ENCODE measurements around the gene RBP2. TPM values are rescaled to one million over a fixed set of nuclear protein-coding genes. Genes with fewer than 3 reads are reported as not detected.

RBP2 gene
- total and polyA plus RNA-seq, 2 experiments from 2014 or later: 123 to 295 TPM

DNA sequence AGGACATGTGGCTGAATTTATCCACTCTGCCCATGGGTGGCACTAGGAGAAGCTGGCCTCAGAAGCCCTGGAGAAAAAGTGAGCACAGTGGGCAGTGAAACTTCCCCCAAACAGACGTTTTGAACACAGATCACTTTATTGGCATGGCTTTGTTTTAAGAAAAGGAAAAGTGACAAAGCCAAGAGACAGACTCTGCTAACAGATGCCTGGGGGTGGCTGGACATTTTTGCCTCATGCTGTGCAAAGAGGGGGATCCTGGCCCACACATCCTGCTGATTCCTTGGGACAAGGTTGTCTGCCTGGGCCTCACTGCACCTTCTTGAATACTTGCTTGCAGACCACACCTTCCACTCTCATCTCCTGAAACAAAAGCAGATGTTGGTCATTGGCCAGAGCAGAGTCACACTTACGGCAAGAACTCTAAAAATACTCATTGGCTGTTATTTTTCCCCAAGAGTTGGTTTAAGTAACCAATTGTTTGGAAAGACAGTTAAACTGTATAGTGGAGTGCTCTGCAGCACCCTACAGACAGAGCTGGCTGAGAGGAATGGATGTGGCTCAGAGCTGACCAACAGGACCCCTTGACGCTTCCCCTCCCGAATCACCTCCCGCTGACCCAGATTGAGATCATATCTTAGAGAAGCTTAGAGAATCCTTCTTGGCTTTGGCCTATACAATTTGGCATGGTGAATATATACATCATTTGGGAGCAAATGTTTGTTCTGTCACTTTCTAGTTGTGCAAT is 41.2 kb upstream of the RBP2 start:
- Histone ChIP-seq H3K36me3 (replicated peaks; ENCODE audit: insufficient read depth, low read depth) (no peaks in the 10 kb centered on the region), H3K79me2 (no peaks in the 10 kb centered on the region)

GRCh38 chr3:139514741-139515140 is 38.4 kb upstream of the RBP2 start:
- H4K20me1 ChIP-seq (ENCODE audit: insufficient read depth, poor library complexity, severe bottlenecking): no peaks in the 10 kb centered on the region
- H3K79me2 ChIP-seq: no peaks in the 10 kb centered on the region
- H3K27ac ChIP-seq: no peak overlapping the region
- no peak for TF ChIP-seq EZH2phosphoT487 (IDR thresholded peaks at IDR 0.05; ENCODE audit: low read depth, severe bottlenecking, unreplicated experiment)
- TF ChIP-seq EZH2 (IDR thresholded peaks at IDR 0.05; ENCODE audit: borderline replicate concordance): no peak
- no peak for TF ChIP-seq CTCF (IDR thresholded peaks at IDR 0.05; ENCODE audit: poor library complexity)
- H3K4me2 ChIP-seq: no peak overlapping the region
- no peak overlapping the region for H2AFZ ChIP-seq
- no peaks in the 10 kb centered on the region for H3K27me3 ChIP-seq
- H3K4me3 ChIP-seq: no peak overlapping the region
- WGBS (ENCODE audit: low lambda C conversion rate, missing lambda C conversion rate): 95% methylated on average over 4 of the region's 4 CpGs
- no peaks in the 10 kb centered on the region for H3K9me3 ChIP-seq (ENCODE audit: low read depth)
- no peaks in the 10 kb centered on the region for H3K9me2 ChIP-seq (replicated peaks; ENCODE audit: insufficient read depth)
- no peaks in the 10 kb centered on the region for H3K36me3 ChIP-seq (replicated peaks; ENCODE audit: insufficient read depth, low read depth)
- no peak for DNase-seq (ENCODE audit: low spot score)
- no peaks in the 10 kb centered on the region for H3K4me1 ChIP-seq (ENCODE audit: insufficient read depth)

More for the DNA sequence above, 41.2 kb upstream of the RBP2 start:
- no peak overlapping the region for H3K27ac ChIP-seq
- no peak for DNase-seq (ENCODE audit: low spot score)
- WGBS (ENCODE audit: low lambda C conversion rate, missing lambda C conversion rate): 88% methylated on average over 5 of the region's 5 CpGs
- no peaks in the 10 kb centered on the region for H3K9me3 ChIP-seq (ENCODE audit: low read depth)
- no peaks in the 10 kb centered on the region for H3K27me3 ChIP-seq
- TF ChIP-seq EZH2phosphoT487 (IDR thresholded peaks at IDR 0.05; ENCODE audit: low read depth, severe bottlenecking, unreplicated experiment) (no peak), CTCF (IDR thresholded peaks at IDR 0.05; ENCODE audit: poor library complexity) (no peak), EZH2 (IDR thresholded peaks at IDR 0.05; ENCODE audit: borderline replicate concordance) (no peak)
- no peak overlapping the region for H3K4me3 ChIP-seq
- H3K9me2 ChIP-seq (replicated peaks; ENCODE audit: insufficient read depth): no peaks in the 10 kb centered on the region
- H2AFZ ChIP-seq: no peak overlapping the region
- no peaks in the 10 kb centered on the region for H4K20me1 ChIP-seq (ENCODE audit: insufficient read depth, poor library complexity, severe bottlenecking)
- no peaks in the 10 kb centered on the region for H3K4me1 ChIP-seq (ENCODE audit: insufficient read depth)
- no peak overlapping the region for H3K4me2 ChIP-seq

DNA sequence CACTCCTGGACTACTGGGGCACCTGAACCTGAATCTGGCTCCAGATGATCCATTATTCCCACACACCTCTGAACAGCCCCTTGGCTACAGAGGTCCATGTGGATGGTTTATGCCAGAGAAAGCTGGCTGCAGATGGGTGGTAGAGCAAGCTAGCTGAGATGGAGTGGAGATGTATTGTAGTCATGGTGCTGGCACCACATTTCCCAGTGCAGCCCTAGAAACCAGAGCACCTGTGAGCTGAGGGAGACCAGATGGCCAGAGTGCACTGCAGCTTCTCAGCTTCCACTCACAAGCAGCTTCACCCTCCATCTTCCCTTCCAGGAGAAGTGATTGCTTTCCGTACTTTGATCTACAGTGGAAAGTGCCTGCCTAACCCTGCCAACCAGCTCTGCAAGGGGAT is 33.3 kb upstream of the RBP2 start:
- no peaks in the 10 kb centered on the region for H4K20me1 ChIP-seq (ENCODE audit: insufficient read depth, poor library complexity, severe bottlenecking)
- no peak for DNase-seq (ENCODE audit: low spot score)

GRCh38 chr3:139506766-139507165 is 30.4 kb upstream of the RBP2 start:
- no peaks in the 10 kb centered on the region for H3K36me3 ChIP-seq (replicated peaks; ENCODE audit: insufficient read depth, low read depth)
- TF ChIP-seq CTCF (IDR thresholded peaks at IDR 0.05; ENCODE audit: poor library complexity) (peak; percentile 15), EZH2phosphoT487 (IDR thresholded peaks at IDR 0.05; ENCODE audit: low read depth, severe bottlenecking, unreplicated experiment) (no peak)
- WGBS (ENCODE audit: low lambda C conversion rate, missing lambda C conversion rate): 32% methylated on average over 2 of the region's 2 CpGs

More for the DNA sequence above, 33.3 kb upstream of the RBP2 start:
- peaks cover 6% of the 10 kb centered on the region for H3K4me1 ChIP-seq (ENCODE audit: insufficient read depth)
- H2AFZ ChIP-seq: no peak overlapping the region
- no peaks in the 10 kb centered on the region for H3K36me3 ChIP-seq (replicated peaks; ENCODE audit: insufficient read depth, low read depth)
- no peak overlapping the region for H3K4me2 ChIP-seq
- WGBS (ENCODE audit: low lambda C conversion rate, missing lambda C conversion rate): 50% methylated on average over 1 of the region's 1 CpG
- H3K9me3 ChIP-seq (ENCODE audit: low read depth): no peaks in the 10 kb centered on the region
- H3K9me2 ChIP-seq (replicated peaks; ENCODE audit: insufficient read depth): no peaks in the 10 kb centered on the region
- no peak overlapping the region for H3K4me3 ChIP-seq
- TF ChIP-seq EZH2phosphoT487 (IDR thresholded peaks at IDR 0.05; ENCODE audit: low read depth, severe bottlenecking, unreplicated experiment) (no peak), EZH2 (IDR thresholded peaks at IDR 0.05; ENCODE audit: borderline replicate concordance) (no peak)
- no peak overlapping the region for H3K27ac ChIP-seq
- no peaks in the 10 kb centered on the region for H3K27me3 ChIP-seq
- no peaks in the 10 kb centered on the region for H3K79me2 ChIP-seq

More at GRCh38 chr3:139506766-139507165, 30.4 kb upstream of the RBP2 start:
- Histone ChIP-seq H3K27me3 (no peaks in the 10 kb centered on the region), H4K20me1 (ENCODE audit: insufficient read depth, poor library complexity, severe bottlenecking) (no peaks in the 10 kb centered on the region), H3K4me1 (ENCODE audit: insufficient read depth) (peaks cover 6% of the 10 kb centered on the region), H2AFZ (no peak overlapping the region), H3K4me3 (no peak overlapping the region), H3K4me2 (no peak overlapping the region), H3K9me2 (replicated peaks; ENCODE audit: insufficient read depth) (no peaks in the 10 kb centered on the region), H3K27ac (peak overlapping the region; percentile 79), H3K79me2 (no peaks in the 10 kb centered on the region), H3K9me3 (ENCODE audit: low read depth) (no peaks in the 10 kb centered on the region)
- peak; percentile 29 for DNase-seq (ENCODE audit: low spot score)

Data from hepatocyte (in vitro differentiated cells).